ENCODE results near the gene ALAS2. TPM values are rescaled to one million over a fixed set of nuclear protein-coding genes. Genes with fewer than 3 reads are reported as not detected.

ALAS2 gene
- total and polyA plus RNA-seq, 2 of the 8 experiments (the other 6 are each of a cell fraction or from before 2014, with no cell fraction given), result 0.27 to 0.32 TPM

GRCh38 chrX:55026143-55026542, 4.6 kb downstream of the ALAS2 start:
- FAIRE-seq (no peak), DNase-seq (ENCODE audit: low read depth in 1 of 2, low spot score in 2 of 2) (no peak)
- Histone ChIP-seq H3K9ac (replicated peaks in 1 of 4; ENCODE audit: extremely low read depth in 1 of 4, low read depth in 3 of 4, low read length in 3 of 4) (no peak overlapping the region), H4K20me1 (replicated peaks in 1 of 2; ENCODE audit: control insufficient read depth in 1 of 2, insufficient read depth in 2 of 2, low read length in 2 of 2) (no peaks in the 10 kb centered on the region), H2BK20ac (ENCODE audit: low read length) (no peak overlapping the region), H2AFZ (ENCODE audit: low read length) (no peak overlapping the region), H4K8ac (ENCODE audit: extremely low read depth, insufficient read depth, low read length) (no peak overlapping the region), H3K56ac (replicated peaks; ENCODE audit: insufficient read length, low read depth, low read length) (no peak overlapping the region), H2BK120ac (replicated peaks; ENCODE audit: low read depth, low read length) (no peak overlapping the region), H2BK15ac (ENCODE audit: low read length) (no peak overlapping the region), H3K4me2 (ENCODE audit: insufficient read depth in 1 of 2, low read depth in 2 of 2, low read length in 2 of 2) (no peak overlapping the region), H3K79me2 (ENCODE audit: control insufficient read depth in 1 of 2, insufficient read depth in 2 of 2, low read length in 2 of 2) (no peaks in the 10 kb centered on the region), H2BK5ac (ENCODE audit: low read depth, low read length) (no peak overlapping the region), H3K4me1 (replicated peaks in 1 of 4; ENCODE audit: control insufficient read depth in 3 of 4, insufficient read depth in 4 of 4, low read length in 3 of 4) (peaks cover 0 to 3% (median 0%) of the 10 kb centered on the region in 4 experiments; a peak in 1 of 7 replicates), H3K23ac (ENCODE audit: insufficient read length) (no peak overlapping the region), H3K4me3 (ENCODE audit: extremely low read depth in 1 of 4, insufficient read depth in 2 of 4, low read depth in 3 of 4, low read length in 4 of 4) (no peak overlapping the region), H3K14ac (ENCODE audit: insufficient read length) (no peak overlapping the region), H4K91ac (replicated peaks; ENCODE audit: insufficient read length, low read length) (no peak overlapping the region), H3K27me3 (replicated peaks in 1 of 4; ENCODE audit: control insufficient read depth in 3 of 4, extremely low read depth in 1 of 4, insufficient read depth in 3 of 4, low read length in 3 of 4) (no peaks in the 10 kb centered on the region), H3K18ac (ENCODE audit: extremely low read depth, low read length) (no peak overlapping the region), H3K79me1 (ENCODE audit: low read depth, low read length) (no peaks in the 10 kb centered on the region), H3K36me3 (ENCODE audit: control insufficient read depth in 2 of 4, insufficient read depth in 4 of 4, low read length in 3 of 4) (no peaks in the 10 kb centered on the region), H3K4ac (replicated peaks; ENCODE audit: insufficient read length, low read depth, low read length) (no peak overlapping the region), H2BK12ac (ENCODE audit: low read depth, low read length) (no peak overlapping the region), H3K23me2 (ENCODE audit: low read depth, low read length) (no peaks in the 10 kb centered on the region), H3K27ac (ENCODE audit: low read depth, low read length) (no peak overlapping the region), H3K9me3 (ENCODE audit: insufficient read depth in 2 of 2, low read depth in 1 of 2, low read length in 1 of 2) (no peaks in the 10 kb centered on the region), H4K5ac (ENCODE audit: insufficient read length, low read depth, low read length) (no peak overlapping the region), H2AK5ac (ENCODE audit: low read depth, low read length) (no peak overlapping the region)
- ChIA-PET POLR2A (ENCODE audit: partially characterized antibody) (no interaction called here), CTCF (ENCODE audit: partially characterized antibody) (no interaction called here)
- no peak for TF ChIP-seq KDM1A (IDR thresholded peaks at IDR 0.05; ENCODE audit: borderline replicate concordance, low read length)
- TF ChIP-seq, protein P1, sequence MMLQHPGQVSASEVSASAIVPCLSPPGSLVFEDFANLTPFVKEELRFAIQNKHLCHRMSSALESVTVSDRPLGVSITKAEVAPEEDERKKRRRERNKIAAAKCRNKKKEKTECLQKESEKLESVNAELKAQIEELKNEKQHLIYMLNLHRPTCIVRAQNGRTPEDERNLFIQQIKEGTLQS (IDR thresholded peaks at IDR 0.05; ENCODE audit: insufficient read depth, low read depth, low read length), result no peak
- TF ChIP-seq SP4 (IDR thresholded peaks at IDR 0.05; ENCODE audit: low read length), result no peak
- TF ChIP-seq CBX8 (IDR thresholded peaks at IDR 0.05; ENCODE audit: borderline replicate concordance, low read depth, low read length), result no peak
- TF ChIP-seq TAF1 (IDR thresholded peaks at IDR 0.05; ENCODE audit: low read depth, low read length), result no peak
- TF ChIP-seq TCF12 (IDR thresholded peaks at IDR 0.05; ENCODE audit: low read depth, low read length), result no peak
- no peak for TF ChIP-seq USF2 (IDR thresholded peaks at IDR 0.05; ENCODE audit: low read length)
- TF ChIP-seq CREB1 (IDR thresholded peaks at IDR 0.05), result no peak
- TF ChIP-seq SIRT6 (IDR thresholded peaks at IDR 0.05; ENCODE audit: low read length), result no peak
- no peak for TF ChIP-seq CHD2 (IDR thresholded peaks at IDR 0.05; ENCODE audit: low read length)
- no peak for TF ChIP-seq RNF2 (IDR thresholded peaks at IDR 0.05; ENCODE audit: borderline replicate concordance, low read depth, low read length, missing control alignments, poor library complexity, severe bottlenecking)
